CD4-positive, CD25-positive, alpha-beta regulatory T cell (primary cell): ENCODE measurements around the gene CRB3. TPM values are rescaled to one million over a fixed set of nuclear protein-coding genes. Genes with fewer than 3 reads are reported as not detected.

Experiments
- ATAC-seq, 2 donors: fragments of 150-1000 bp; cut with Tn5 transposase; one replicate each; pipeline ENCODE4 v1.10.0; 2021; ENCODE audit warnings: low read depth in 2 of 2, moderate number of reproducible peaks in 2 of 2, moderate library complexity in 1 of 2
- DNase-seq, 3 donors: peaks; one replicate each; pipeline versions ENCODE4 v3.0.0 to v3.0.0-alpha.2; 2012 to 2022; ENCODE audit warnings: mixed read lengths in 1 of 3
- H3K27ac ChIP-seq: one replicate; pipeline ENCODE4 v1.7.0; 2013; ENCODE audit warnings: mild to moderate bottlenecking, low read length; ENCODE audit not compliant: insufficient read depth, poor library complexity, severe bottlenecking
- H3K27me3 ChIP-seq: one replicate; pipeline ENCODE4 v1.7.0; 2013; ENCODE audit warnings: low read length; ENCODE audit not compliant: control insufficient read depth, insufficient read depth
- H3K36me3 ChIP-seq: one replicate; pipeline ENCODE4 v1.7.0; 2013; ENCODE audit warnings: mild to moderate bottlenecking, low read length, moderate library complexity; ENCODE audit not compliant: control insufficient read depth, insufficient read depth
- H3K4me1 ChIP-seq: 2 replicates; pipeline ENCODE4 v1.7.0; 2013; ENCODE audit warnings: mild to moderate bottlenecking, low read length; ENCODE audit not compliant: insufficient read depth, control insufficient read depth, poor library complexity, severe bottlenecking
- H3K4me3 ChIP-seq: one replicate; pipeline ENCODE4 v1.7.0; 2013; ENCODE audit warnings: low read depth, mild to moderate bottlenecking, low read length, moderate library complexity
- H3K9me3 ChIP-seq, 2 experiments: 1 replicate in 1 of 2; 2 replicates in 1 of 2; pipeline ENCODE4 v1.7.0; 2013; ENCODE audit warnings: low read length in 2 of 2, mild to moderate bottlenecking in 1 of 2, moderate library complexity in 1 of 2; ENCODE audit not compliant: control insufficient read depth in 2 of 2
- H3K27ac Mint-ChIP-seq, 3 donors: one replicate each; pipeline ENCODE4 v1.8.0; 2020 to 2022; ENCODE audit warnings: mild to moderate bottlenecking in 3 of 3, mixed read lengths in 3 of 3, moderate library complexity in 2 of 3
- H3K27me3 Mint-ChIP-seq: one replicate; pipeline ENCODE4 v1.8.0; 2022; ENCODE audit warnings: mild to moderate bottlenecking, mixed read lengths
- H3K36me3 Mint-ChIP-seq: one replicate; pipeline ENCODE4 v1.8.0; 2020; ENCODE audit warnings: mixed read lengths
- H3K4me1 Mint-ChIP-seq, 4 donors: one replicate each; pipeline ENCODE4 v1.8.0; 2020 to 2022; ENCODE audit warnings: mixed read lengths in 4 of 4, mild to moderate bottlenecking in 1 of 4
- H3K4me3 Mint-ChIP-seq, 4 donors: one replicate each; pipeline ENCODE4 v1.8.0; 2020 to 2022; ENCODE audit warnings: mild to moderate bottlenecking in 4 of 4, mixed read lengths in 4 of 4, moderate library complexity in 3 of 4
- H3K9me3 Mint-ChIP-seq, 7 donors: one replicate each; pipeline ENCODE4 v1.8.0; 2020 to 2022; ENCODE audit warnings: mixed read lengths in 7 of 7, mild to moderate bottlenecking in 3 of 7, moderate library complexity in 2 of 7
- polyA plus RNA-seq, 4 donors: library from polyadenylated mRNA; unstranded; fragments of 300-500 nt; fragmentation: Illumina TruSeq; gene quantifications; one replicate each; pipeline ENCODE4 v1.2.3, GENCODE V29; 2021
- total RNA-seq: library from RNA; stranded (reverse); gene quantifications from one replicate; pipeline ENCODE4 v1.2.3, GENCODE V29; 2022

Gene CRB3
- total and polyA plus RNA-seq, 5 donors from 2014 or later: 1.6 to 5.8 (median 3.4) TPM

GRCh38 chr19:6442087-6442688, 21.9 kb upstream of the CRB3 start:
- Mint-ChIP-seq H3K9me3 (no peaks in the 10 kb centered on the region), H3K4me3 (no peak overlapping the region), H3K27ac (no peak overlapping the region), H3K36me3 (peaks cover 18% of the 10 kb centered on the region), H3K27me3 (no peaks in the 10 kb centered on the region), H3K4me1 (no peaks in the 10 kb centered on the region)
- no peak for DNase-seq
- no peaks in the 10 kb centered on the region for H3K9me3 ChIP-seq
- H3K27ac ChIP-seq: no peak overlapping the region
- no peak overlapping the region for H3K4me3 ChIP-seq
- ATAC-seq: no peak
- no peaks in the 10 kb centered on the region for H3K27me3 ChIP-seq
- no peaks in the 10 kb centered on the region for H3K4me1 ChIP-seq
- no peaks in the 10 kb centered on the region for H3K36me3 ChIP-seq

GRCh38 chr19:6443986-6444385, 20.1 kb upstream of the CRB3 start:
- no peak for ATAC-seq
- no peaks in the 10 kb centered on the region for H3K9me3 Mint-ChIP-seq
- DNase-seq: no peak

GRCh38 chr19:6446452-6446851, 17.6 kb upstream of the CRB3 start:
- Mint-ChIP-seq H3K36me3 (peaks cover 24% of the 10 kb centered on the region), H3K4me1 (peaks cover 0 to 3% (median 0%) of the 10 kb centered on the region in 4 donors), H3K9me3 (no peaks in the 10 kb centered on the region), H3K27ac (peak overlapping the region in 1 of 3 donors; percentile 11), H3K4me3 (no peak overlapping the region), H3K27me3 (no peaks in the 10 kb centered on the region)
- no peak for ATAC-seq
- Histone ChIP-seq H3K9me3 (no peaks in the 10 kb centered on the region), H3K27me3 (no peaks in the 10 kb centered on the region), H3K4me3 (no peak overlapping the region), H3K27ac (no peak overlapping the region), H3K4me1 (no peaks in the 10 kb centered on the region), H3K36me3 (no peaks in the 10 kb centered on the region)
- DNase-seq: no peak

More at GRCh38 chr19:6443986-6444385, 20.1 kb upstream of the CRB3 start:
- no peaks in the 10 kb centered on the region for H3K27me3 ChIP-seq
- Mint-ChIP-seq H3K27me3 (no peaks in the 10 kb centered on the region), H3K4me3 (no peak overlapping the region), H3K27ac (no peak overlapping the region), H3K36me3 (peaks cover 18% of the 10 kb centered on the region), H3K4me1 (no peaks in the 10 kb centered on the region)
- no peaks in the 10 kb centered on the region for H3K4me1 ChIP-seq
- no peak overlapping the region for H3K4me3 ChIP-seq
- no peak overlapping the region for H3K27ac ChIP-seq
- H3K36me3 ChIP-seq: no peaks in the 10 kb centered on the region
- H3K9me3 ChIP-seq: no peaks in the 10 kb centered on the region

GRCh38 chr19:6448045-6448444, 16.0 kb upstream of the CRB3 start:
- Histone ChIP-seq H3K27ac (no peak overlapping the region), H3K36me3 (no peaks in the 10 kb centered on the region), H3K4me3 (no peak overlapping the region), H3K9me3 (no peaks in the 10 kb centered on the region), H3K4me1 (no peaks in the 10 kb centered on the region), H3K27me3 (no peaks in the 10 kb centered on the region)
- peaks cover 0 to 3% (median 0%) of the 10 kb centered on the region in 4 donors for H3K4me1 Mint-ChIP-seq
- no peaks in the 10 kb centered on the region for H3K9me3 Mint-ChIP-seq
- H3K27ac Mint-ChIP-seq: no peak overlapping the region
- peaks cover 25% of the 10 kb centered on the region for H3K36me3 Mint-ChIP-seq
- no peak for DNase-seq
- no peak overlapping the region for H3K4me3 Mint-ChIP-seq
- no peak for ATAC-seq
- H3K27me3 Mint-ChIP-seq: no peaks in the 10 kb centered on the region

- DNase-seq (no peak), ATAC-seq (no peak)
- Mint-ChIP-seq H3K27me3 (no peaks in the 10 kb centered on the region), H3K4me1 (peaks cover 0 to 3% (median 0%) of the 10 kb centered on the region in 4 donors), H3K4me3 (no peak overlapping the region), H3K36me3 (peaks cover 41% of the 10 kb centered on the region), H3K9me3 (peaks cover 0 to 13% (median 2%) of the 10 kb centered on the region in 7 donors), H3K27ac (peak overlapping the region in 1 of 3 donors; percentile 66)
- no peak overlapping the region for H3K4me3 ChIP-seq
- H3K4me1 ChIP-seq: no peaks in the 10 kb centered on the region
- no peaks in the 10 kb centered on the region for H3K27me3 ChIP-seq
- H3K9me3 ChIP-seq: peaks cover under 1 to 19% of the 10 kb centered on the region in 2 experiments
- peaks cover 4% of the 10 kb centered on the region for H3K36me3 ChIP-seq
- H3K27ac ChIP-seq: no peak overlapping the region
These were observed 13.9 kb upstream of the CRB3 start for GRCh38 chr19:6450166-6450565.

GRCh38 chr19:6451583-6452222, 12.4 kb upstream of the CRB3 start:
- Histone ChIP-seq H3K9me3 (peaks cover 2 to 22% of the 10 kb centered on the region in 2 experiments), H3K27me3 (no peaks in the 10 kb centered on the region), H3K27ac (no peak overlapping the region), H3K4me3 (no peak overlapping the region), H3K4me1 (no peaks in the 10 kb centered on the region), H3K36me3 (peaks cover 4% of the 10 kb centered on the region)
- no peak overlapping the region for H3K4me3 Mint-ChIP-seq
- H3K36me3 Mint-ChIP-seq: peaks cover 34% of the 10 kb centered on the region
- H3K4me1 Mint-ChIP-seq: peaks cover 0 to 3% (median 0%) of the 10 kb centered on the region in 4 donors
- no peak overlapping the region for H3K27ac Mint-ChIP-seq
- ATAC-seq (no peak), DNase-seq (no peak)
- H3K27me3 Mint-ChIP-seq: no peaks in the 10 kb centered on the region
- peaks cover 0 to 16% (median 2%) of the 10 kb centered on the region in 7 donors for H3K9me3 Mint-ChIP-seq

- no peak for ATAC-seq
These were observed 11.9 kb upstream of the CRB3 start for GRCh38 chr19:6452223-6452614.

More at GRCh38 chr19:6452223-6452614, 11.9 kb upstream of the CRB3 start:
- H3K9me3 ChIP-seq: peaks cover 2 to 22% of the 10 kb centered on the region in 2 experiments
- H3K36me3 ChIP-seq: peaks cover 4% of the 10 kb centered on the region
- Mint-ChIP-seq H3K4me3 (no peak overlapping the region), H3K4me1 (peaks cover 0 to 3% (median 0%) of the 10 kb centered on the region in 4 donors), H3K27me3 (no peaks in the 10 kb centered on the region), H3K9me3 (peaks cover 0 to 16% (median 2%) of the 10 kb centered on the region in 7 donors), H3K27ac (no peak overlapping the region), H3K36me3 (peaks cover 32% of the 10 kb centered on the region)
- no peak overlapping the region for H3K4me3 ChIP-seq
- no peak for DNase-seq
- H3K4me1 ChIP-seq: no peaks in the 10 kb centered on the region
- no peak overlapping the region for H3K27ac ChIP-seq
- no peaks in the 10 kb centered on the region for H3K27me3 ChIP-seq
